Superior temporal gyrus (tissue), 1 donor: Measurements from ENCODE around the gene LIMCH1.

Experiments used
- DNase-seq: peaks from one replicate; pipeline ENCODE4 v3.0.0-alpha.2; 2016; ENCODE audit errors: extremely low spot score

LIMCH1 gene

DNA sequence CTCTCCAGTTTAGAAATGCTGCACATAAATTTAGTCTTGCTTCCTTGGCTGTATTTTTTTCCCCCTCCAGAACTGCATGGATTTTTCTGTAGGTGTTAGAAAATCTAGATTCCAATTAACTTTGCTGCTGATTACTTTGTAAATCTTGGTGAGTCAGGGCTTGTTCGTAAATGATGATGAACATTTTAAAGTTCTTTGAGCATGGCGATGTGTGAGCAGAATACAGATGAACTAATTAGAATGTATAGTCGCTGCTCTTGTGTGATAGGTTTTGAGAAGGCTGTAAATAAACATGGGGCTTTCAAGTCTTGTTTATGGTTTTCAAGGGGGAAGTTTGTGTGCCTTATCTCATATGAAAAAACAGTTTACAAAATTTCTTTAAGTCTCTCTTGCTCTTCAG lies 23.3 kb downstream of the LIMCH1 start:
- DNase-seq, result peak; percentile 66

GRCh38 chr4:41567186-41567585 lies 29.2 kb downstream of the LIMCH1 start:
- DNase-seq, result no peak

GRCh38 chr4:41568363-41568762 lies 30.4 kb downstream of the LIMCH1 start:
- DNase-seq, result no peak

DNA sequence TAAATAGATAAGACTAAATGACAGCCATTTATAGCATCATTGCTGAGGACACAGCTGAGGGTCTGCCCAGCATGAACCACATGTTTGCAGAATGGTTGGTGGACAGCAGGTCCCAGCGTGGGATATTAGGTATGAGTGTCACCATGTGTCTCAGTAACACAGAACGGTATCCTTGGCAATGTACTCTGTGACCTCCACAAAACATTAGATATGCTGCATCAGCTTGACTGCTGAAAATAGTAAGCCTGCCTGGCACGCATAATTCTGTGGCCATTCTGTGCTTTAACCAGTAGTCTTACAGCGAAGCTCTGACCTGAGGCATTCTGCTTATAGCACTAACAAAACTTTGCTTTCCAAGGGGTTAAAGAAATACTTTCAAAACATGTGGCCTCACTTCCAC lies 32.0 kb downstream of the LIMCH1 start:
- DNase-seq, result no peak

DNA sequence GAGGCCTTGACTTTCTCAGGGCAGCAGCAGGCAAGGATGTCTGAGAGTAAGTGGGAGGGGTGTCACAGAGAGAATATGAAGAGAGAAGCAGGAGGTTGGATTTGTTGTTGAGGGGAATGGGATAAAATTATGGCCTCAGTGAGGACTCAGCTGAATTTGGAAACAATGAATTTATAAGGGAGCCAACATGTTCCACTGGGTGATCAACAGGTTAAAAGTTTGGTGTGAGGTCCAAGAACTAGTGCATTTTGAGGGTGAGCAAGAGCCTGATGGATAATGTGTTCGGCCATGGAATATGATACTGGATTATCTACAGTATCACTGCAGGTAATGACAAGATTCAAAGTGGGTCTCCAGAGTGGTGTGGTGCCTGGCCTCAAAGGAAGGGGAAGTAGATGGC lies 33.5 kb downstream of the LIMCH1 start:
- DNase-seq, result no peak

DNA sequence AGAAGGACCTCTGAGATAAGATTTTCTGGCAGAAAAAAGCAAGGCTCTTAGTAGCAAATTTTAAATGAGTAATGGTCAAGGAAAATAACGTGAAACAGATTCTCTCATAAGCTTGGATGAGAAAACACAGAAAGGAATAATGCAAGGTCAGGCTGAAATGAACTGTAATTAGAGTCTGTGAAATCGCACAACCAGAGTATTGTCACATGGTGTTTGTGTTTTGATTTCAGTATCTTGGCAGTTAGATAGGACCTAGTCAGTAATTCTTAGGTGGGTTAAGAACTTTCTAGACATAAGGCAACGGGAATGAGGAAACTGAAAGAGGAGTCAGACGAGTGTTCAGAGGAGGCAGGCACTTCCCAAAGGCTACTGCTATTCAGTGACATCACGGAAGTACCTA lies 34.6 kb downstream of the LIMCH1 start:
- no peak for DNase-seq

DNA sequence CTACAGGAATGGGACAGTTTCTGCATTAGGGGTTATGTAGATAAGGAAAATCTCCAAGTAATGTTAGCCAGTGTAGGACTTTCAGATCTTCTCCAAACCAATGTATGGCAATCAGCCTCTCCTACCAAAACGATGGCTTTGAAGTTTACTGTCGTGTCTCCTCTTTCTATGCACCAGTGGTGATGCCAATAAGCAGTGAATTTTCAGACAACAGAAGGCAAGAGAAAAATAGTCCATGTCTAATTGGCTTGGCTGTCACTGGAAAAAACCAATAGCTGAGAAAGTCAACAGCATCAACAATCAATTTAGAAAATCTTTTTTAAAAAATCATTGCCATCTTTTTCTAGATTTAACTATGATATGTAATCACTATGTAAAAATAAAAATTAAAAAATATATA lies 35.0 kb downstream of the LIMCH1 start:
- peak; percentile 53 for DNase-seq

DNA sequence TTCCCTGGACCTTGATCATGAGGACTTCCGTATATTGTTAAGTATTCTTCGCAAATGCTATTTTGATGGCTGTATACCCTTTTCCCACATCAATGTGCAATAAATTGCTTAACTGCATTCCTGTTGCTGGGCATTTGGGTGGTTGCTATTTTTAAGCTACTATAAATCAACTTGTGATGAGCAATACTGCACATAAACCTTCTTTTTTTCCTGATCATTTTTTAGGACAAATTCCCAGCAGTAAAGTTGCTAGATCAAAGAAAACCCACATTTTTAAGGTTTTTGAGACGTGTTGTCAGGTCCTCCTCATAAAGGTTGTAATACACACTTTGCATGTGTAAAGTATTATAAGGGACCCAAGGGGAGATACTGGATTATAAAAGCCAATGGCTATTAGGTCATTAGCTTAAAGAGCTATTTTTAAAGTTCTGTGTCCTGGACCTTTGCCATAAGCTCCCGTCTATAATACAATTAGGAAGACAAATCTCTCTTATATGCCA lies 35.6 kb downstream of the LIMCH1 start:
- DNase-seq, result peak; percentile 42

DNA sequence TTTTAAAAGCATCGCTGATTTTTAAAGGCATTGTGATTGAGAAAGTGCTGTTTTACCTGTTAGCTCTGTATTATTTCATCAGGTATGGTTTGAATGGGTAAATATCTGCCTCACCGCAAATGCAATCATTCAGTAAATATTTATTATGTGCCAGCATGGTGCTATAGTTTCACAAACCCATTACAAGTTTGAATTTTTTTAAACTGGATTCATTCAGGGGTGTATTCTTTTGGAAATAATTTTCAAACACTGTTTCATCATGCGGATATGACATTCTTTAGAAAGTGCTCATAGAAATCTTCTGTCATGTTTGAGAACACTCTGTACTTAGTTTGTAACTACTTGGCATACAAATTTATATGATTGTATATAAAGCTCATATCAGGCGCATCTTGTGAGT lies 37.2 kb downstream of the LIMCH1 start:
- DNase-seq, result no peak

- no peak for DNase-seq
Measured at GRCh38 chr4:41575665-41576064, 37.7 kb downstream of the LIMCH1 start.

- no peak for DNase-seq
Measured at GRCh38 chr4:41579043-41579442, 41.1 kb downstream of the LIMCH1 start.

GRCh38 chr4:41579526-41579925 lies 41.6 kb downstream of the LIMCH1 start:
- no peak for DNase-seq

GRCh38 chr4:41580007-41580406 lies 42.0 kb downstream of the LIMCH1 start:
- no peak for DNase-seq

- DNase-seq, result no peak
Measured at GRCh38 chr4:41586675-41587225, 48.8 kb downstream of the LIMCH1 start.

DNA sequence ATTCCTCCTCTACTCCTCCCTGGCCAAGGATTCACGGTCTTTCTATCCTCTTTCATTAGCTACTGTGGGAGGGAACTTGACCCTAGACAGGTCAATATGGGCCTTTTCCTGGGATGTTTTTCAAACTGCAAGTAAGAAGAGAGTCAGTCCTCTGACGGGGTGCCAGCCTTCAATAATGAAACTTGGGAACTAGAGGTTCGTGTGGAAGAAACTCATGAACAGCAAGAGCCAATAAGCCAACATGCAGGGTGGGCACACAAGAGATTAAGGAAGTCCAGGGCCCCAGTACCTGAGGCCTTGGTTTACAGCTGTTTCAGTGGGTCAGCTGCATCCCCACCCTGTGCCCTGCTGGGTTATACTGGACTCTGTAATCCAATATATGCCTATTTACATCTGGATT lies 49.3 kb downstream of the LIMCH1 start:
- DNase-seq, result no peak

- DNase-seq, result no peak
Measured at GRCh38 chr4:41590591-41590990, 52.6 kb downstream of the LIMCH1 start.

DNA sequence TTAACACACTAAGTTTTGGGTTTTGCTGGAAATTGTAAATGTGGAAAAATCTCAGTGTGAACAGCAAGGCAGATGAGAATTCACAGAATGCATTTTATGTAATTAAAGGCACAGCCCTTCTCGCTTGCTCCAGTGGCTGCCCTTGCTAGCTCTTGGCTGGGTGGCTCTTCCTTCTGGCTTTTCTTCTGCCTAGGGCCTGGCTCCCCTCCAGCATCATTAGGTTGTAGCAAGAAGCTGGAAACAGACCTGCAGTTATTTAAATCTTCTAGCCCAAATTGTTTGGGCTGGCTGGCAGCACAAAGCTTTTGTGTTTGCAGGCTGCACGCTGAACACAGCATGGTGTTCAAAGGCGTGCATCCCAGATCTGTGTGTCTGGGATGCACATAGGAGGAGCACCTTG lies 56.5 kb downstream of the LIMCH1 start:
- peak; percentile 74 for DNase-seq

GRCh38 chr4:41597494-41597893 lies 59.5 kb downstream of the LIMCH1 start:
- DNase-seq, result no peak

GRCh38 chr4:41598580-41598979 lies 60.6 kb downstream of the LIMCH1 start:
- DNase-seq, result no peak

- no peak for DNase-seq
Measured at GRCh38 chr4:41599192-41599786, 61.3 kb downstream of the LIMCH1 start.

- no peak for DNase-seq
Measured at GRCh38 chr4:41600243-41600912, 62.4 kb downstream of the LIMCH1 start.

GRCh38 chr4:41601025-41601424 lies 63.1 kb downstream of the LIMCH1 start:
- DNase-seq, result no peak

DNA sequence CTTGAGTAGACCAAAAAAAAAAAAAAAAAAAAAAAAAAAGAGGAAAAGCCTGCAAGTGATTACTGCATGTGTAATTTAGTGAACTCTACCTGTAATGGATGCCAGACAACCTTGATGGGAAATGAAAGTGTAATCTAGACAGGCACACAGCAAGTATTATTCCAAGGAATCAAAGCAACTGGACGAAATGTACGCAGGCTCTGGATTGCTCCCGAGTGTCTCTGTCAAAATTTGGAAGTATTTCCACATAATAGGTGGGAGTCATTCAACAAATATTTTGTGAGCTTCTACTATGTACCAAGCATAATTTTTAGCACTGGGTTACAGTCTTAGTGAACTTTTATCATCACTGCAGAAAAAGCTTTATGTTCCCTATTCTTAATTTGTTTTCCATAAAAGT lies 64.2 kb downstream of the LIMCH1 start:
- no peak for DNase-seq
